GM18873 (cell line): ENCODE results near the gene CDH13.

Source experiments
- ATAC-seq: cut with Tn5 transposase; IDR thresholded peaks from one replicate; pipeline ENCODE4 v1.9.1; 2021; ENCODE audit warnings: mild to moderate bottlenecking, moderate library complexity, moderate number of reproducible peaks; ENCODE audit not compliant: unreplicated experiment, low FRiP score

The CDH13 gene

DNA sequence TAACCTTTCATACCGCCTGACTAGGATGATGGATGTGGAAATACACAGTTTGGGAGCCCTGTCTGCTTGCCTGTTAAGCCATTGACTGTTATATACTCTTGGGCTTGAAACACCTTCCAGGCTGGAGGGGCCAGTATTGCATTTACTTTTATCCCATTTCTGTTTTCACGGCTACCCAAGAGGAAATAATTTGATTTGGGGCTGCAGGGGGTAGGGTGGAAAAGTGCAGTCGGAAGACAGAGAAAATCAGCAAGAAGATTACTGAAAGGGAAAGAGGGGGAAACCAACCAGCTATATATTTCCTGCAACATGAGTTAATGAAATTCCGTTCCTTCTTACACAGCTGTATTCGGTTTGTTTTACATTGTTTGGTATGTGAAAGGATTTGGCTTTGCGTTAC is 202.5 kb downstream of the CDH13 start:
- ATAC-seq = no peak

DNA sequence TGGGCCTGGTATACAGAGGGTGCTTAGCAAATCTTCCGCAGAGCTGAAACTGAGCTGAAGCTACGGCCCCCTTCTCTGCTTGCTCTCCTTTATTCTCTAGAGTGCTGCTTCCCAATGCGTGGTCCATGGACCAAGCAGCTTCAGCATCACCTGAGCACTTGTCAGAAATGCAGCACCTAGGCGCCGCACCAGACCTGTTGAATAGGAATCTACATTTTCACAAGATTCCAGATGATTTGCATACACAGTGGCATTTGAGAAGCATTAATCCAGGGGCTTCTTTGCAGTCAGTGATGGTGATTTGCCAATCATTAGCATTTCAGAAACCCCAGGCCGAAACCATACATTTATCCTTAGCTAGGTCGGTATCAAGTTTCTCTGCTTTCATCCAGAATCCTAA is 204.2 kb downstream of the CDH13 start:
- no peak for ATAC-seq

DNA sequence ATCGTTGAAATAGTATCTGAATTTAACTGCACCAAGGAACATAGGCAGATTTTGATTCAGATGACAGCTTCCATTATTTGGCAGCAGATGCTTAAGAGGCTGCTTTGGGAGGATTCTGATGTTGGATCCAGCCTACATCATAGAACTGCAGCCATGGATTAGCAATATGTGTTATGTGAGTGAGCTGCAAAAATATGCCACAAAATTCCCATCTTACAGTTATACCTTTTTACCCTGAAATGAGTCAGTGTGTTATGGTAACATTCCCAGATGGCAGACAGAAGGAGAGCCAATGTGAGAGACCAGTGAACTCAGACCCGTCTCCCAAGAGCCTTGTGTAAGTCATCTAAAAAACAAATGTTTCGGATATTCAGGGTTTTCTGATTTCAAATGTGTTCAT is 206.1 kb downstream of the CDH13 start:
- no peak for ATAC-seq

DNA sequence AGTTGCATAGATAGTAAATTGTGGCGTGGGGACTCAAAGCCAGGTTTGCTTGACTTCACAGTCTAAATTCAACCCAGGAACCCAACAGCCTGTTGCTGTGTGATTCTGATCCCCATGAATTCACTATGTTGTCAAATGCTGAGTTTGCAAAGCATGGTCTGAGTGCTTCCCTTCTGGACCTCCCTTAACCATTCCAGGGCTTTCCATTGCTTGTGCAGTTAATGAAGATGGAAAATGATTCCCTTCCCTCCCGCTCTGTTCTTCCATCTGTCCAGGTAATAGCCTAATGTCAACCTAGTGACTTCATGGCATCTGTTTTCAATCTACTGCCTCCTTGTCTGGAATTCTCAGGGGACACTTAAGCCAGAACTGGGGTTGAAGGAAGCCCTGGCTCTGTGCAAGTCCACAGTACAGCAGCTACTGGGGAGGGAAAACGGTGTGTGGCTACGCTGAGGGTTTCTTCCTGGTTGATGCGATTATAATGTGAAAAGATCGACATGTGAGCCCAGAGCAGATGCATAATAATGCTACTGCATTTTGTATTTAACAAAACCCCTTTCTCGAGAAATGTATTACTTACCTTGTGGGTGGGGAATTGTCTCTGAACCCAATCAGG is 206.7 kb downstream of the CDH13 start:
- ATAC-seq = no peak

DNA sequence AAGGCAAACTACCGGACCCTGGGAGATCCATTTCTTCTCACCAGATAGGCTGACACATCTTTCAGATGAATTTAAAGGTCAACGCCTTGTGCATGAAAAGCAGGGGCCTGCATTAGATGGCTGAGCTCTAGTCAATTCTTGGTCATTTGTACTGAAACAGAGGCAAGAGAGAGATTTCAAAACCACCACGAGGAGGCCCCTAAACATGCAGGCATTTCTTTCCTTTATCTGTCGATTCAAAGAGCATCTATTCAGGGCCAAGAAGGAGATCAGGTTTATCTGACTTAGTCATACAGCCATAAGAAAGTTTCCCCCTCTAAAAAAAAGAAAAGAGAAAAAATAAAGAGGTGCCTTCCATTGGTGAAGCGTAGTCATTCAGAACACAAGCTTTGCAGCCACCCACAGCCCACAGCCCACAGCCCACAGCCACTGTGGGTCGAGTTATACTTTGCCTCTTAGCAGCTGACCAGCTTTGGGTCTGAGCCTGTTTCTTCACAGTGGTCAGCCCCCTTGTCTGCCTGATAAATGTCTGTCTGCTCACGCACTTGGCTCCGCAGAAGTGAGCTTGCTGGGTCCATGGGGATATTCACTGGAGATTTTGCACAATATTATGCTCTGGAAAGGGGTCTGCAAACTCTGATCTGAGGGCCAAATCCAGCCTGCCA is 207.5 kb downstream of the CDH13 start:
- ATAC-seq = no peak

DNA sequence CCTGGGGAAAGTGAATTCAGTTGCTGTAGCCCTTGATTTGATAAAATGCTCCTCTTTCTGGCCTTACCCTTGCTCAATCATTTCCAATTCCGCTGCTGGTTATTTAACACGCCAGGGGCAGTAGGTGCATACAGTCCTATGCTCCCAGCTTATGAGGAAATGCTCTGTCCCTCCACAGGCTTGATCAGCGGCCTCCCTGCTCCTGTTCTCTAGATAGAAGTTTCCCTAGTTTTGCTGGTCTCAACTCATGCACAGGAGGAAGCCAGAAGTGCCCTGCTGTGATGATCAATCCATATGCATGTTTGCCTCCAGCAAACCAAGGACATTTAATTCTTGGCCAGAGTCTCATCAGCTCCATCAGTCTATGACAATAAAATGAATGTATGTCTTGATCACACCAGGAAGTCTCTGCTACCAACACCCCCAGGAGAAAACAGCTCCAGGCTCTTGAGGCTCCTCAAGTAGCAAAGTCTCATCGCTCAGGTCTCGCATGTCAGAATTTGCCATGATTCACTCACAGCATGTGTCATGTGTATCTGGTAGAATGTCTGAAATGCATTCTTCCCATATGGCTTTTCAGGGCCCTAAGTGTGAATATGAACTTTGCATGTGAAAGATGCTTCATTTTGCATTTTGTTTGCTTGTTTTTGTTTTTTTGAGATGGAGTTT is 208.9 kb downstream of the CDH13 start:
- no peak for ATAC-seq

DNA sequence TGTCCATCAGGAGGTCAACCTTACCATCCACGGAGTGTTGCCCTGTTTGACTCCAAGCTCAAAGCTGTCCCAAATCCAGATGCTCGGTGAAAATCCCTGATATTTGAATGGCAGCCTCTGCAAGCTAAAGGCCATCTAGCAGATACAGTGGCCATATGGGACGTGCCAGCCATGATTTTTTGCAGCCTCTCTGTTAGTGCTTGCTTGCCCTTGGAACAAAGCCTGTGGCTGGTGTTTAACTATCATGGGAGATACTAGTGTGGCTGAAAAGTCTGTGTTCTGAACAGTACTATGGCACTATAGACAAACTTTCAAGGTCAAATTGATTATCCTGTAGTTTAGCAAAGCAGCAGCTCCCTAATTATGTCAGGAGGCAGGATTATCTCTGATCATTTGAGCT is 214.3 kb downstream of the CDH13 start:
- ATAC-seq = no peak

DNA sequence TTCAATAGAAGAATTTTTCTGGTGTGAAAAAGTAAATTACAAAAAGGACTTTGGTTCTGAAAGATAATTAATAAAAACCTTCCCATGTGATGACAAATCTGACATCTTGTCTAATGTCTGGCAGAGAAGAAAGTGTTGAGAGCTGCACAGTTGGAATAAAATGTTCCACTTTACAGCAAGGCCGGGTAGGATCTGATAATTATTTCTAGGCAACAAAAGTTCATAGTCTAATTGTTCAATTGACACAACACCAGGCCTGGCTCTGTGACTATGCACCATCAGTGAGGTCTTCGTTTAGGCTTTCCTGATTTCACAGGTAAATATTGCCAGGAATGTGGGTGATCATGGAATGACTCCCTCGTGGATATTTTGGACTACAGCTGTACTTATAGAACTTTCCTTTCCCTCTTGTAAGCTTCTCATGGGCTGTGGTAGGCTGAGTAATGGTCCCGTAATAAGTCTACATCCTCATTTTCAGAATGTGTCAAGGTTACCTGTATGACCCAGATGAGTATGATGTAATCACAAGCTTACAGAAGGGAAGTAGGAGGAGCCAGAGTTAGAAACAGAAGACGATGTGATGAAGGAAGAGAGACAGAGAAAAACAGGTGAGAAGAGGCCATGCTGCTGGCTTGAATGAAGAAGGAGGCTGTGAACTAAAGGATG is 217.0 kb downstream of the CDH13 start:
- ATAC-seq = no peak

DNA sequence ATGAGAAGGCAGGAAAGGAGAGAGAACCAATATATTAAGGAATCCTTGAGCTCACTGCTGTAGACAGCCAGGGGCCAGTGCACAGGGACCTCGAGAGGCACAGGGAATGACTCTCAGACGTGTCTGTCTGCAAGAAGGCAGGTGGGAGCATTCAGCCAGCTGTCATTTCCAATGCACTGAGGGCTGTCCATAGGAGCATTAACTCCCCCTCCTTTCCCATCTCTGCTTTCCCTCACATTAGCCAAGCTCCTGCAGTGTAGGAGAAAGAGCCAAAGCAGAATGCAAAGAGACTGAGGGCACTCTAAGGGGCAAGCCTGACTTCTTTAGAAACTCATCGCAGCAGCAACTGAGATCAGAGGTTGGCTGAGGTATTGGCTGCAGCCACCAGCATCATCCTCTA is 218.3 kb downstream of the CDH13 start:
- no peak for ATAC-seq

DNA sequence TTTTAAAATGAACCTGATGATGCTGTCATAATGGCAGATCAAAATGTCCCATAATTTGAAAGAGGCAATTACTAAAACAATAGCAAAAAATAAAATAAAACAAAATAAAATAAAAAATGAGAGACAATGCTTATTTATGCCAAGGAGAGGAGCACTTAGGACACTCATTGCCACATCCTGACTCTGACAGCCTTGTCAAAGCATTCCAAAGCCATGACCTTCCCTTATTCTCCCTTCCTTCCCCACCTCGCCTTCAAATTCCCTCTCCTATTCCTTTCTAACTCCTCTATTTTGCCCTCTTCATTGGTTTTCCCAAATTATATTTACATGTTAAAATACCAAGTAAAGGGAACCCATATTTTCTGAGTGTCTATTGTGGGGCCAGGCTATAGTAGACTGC is 220.0 kb downstream of the CDH13 start:
- ATAC-seq = no peak

DNA sequence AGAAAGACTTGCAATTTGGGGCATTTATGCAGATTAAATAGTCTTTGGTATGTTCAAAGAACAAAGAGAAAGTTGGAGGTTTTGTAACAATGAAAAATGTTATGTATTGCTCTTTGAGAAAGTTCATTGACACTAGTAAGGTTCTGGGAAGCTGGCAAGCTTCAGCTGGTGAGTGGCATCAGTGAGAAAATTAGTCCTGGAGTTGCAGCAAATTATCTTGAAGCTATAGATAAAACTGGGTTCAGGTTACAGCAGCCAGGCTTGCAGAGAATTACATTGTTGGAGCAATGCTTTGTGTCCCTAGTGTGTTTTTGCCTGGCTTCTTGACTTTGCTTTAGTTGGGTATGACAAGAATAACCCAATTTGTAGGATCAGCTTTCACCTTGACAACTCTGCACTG is 221.2 kb downstream of the CDH13 start:
- ATAC-seq = no peak

DNA sequence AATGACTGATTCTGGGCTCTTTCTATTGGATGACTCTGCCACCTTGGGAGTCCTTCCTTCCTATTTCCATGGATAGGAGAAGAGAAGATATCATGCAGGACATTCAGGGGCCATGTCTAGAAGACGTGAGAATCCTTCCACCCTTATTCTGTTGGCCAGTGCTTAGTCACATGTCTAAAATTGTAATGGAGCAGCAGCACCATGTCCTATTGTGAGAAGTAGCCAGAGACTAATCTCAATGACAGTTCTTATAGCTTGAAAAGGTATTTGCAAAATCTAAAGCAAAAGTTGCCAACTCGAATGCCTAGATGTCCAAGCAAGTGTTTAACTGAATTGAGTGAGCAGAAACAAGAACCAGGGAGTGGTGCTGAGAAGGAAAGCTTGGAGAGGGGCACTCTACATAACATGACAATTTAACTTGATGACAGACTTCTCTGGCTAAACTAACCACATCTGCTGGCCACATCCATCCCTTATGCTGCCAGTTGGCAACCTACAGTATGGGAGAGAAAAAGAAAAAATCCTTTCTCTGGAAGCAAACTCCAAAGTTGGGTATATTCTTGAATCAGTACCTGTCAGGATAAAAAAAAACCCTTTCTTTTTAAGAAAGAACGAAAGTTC is 225.7 kb downstream of the CDH13 start:
- ATAC-seq = no peak

DNA sequence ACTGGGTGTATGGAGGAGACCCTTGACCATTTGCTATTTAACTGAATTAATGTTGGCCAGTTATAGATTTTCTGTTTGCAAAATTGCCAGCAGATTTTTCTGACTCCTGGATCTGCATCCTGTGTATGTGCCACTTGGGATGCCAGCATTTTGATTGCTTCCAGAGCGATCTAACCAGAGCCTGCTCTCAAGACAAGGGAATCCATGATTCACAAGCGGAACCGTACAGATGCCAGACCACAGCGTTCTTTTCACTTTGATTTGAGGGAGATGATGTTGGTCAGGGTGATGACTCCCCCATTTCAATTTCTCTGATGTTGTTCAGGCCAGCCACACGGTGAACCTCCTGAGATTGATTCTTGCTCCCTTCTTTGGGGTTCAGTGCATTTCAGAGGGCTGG is 228.7 kb downstream of the CDH13 start:
- no peak for ATAC-seq

DNA sequence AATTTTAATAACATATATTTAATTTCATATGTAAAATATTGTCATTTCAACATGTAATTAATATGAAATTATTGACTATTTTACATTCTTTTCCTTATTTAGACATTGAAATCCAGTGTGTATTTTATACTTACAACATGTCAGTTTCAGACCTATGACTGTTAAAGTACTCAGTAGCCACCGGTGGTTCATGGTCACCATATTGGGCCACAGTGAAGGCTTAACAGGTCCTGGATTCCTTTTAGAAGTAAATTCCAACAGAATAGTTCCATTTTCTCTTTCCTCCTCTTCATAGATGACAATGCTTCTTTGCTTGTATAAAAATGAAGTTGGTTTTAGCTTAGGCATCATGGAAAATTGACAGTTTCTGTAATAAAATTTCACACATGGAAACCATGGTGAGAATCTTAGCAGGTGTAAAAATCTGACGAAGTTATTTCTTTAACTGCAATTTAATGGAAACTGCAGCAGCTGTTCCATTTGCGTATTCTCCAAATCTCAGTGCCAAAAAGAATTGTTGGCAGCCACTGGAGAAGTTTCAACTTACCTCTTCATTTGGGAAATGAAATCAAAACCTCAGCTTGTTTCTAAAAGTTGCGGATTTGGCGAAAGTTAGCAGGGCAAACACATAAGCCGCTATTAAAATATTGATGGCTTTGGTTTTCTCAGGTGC is 231.1 kb downstream of the CDH13 start:
- ATAC-seq = no peak

DNA sequence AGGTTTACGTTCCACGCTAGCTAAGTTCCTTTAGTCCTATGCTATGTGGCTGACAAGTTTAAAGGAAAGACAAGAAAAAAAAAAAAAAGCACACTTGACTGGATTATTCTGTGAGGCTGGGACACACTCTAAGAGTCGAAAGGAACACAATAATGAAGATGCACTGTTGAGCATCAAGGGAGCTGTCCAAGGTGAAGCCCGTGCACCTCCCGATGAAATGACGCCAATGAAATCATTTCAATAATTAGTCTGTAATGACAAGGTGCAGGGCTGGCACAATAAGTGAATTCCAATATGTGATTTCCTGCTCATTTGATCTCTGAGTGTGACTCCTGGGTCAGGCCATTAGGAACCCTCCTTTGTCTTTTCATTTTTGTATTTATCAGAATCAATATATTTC is 232.9 kb downstream of the CDH13 start:
- ATAC-seq = no peak

DNA sequence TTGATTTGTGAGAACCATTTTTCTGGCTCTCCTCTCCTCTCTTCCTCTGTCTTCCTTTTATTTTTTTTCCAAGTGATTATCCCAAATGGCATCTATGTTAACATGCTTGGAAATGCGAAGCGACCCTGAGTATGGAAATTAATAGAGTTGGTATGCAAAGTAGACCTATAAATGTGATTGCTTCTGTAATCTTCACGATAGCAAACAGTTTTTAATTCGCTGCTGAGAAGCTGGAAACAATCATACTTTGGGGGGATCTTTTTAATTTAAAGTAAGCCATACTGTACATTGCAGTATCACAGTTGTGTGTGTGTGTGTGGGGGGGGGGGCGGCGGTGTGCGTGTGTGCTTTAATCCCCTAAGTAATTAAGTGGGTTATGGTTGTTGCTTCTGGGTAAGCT is 233.3 kb downstream of the CDH13 start:
- no peak for ATAC-seq

DNA sequence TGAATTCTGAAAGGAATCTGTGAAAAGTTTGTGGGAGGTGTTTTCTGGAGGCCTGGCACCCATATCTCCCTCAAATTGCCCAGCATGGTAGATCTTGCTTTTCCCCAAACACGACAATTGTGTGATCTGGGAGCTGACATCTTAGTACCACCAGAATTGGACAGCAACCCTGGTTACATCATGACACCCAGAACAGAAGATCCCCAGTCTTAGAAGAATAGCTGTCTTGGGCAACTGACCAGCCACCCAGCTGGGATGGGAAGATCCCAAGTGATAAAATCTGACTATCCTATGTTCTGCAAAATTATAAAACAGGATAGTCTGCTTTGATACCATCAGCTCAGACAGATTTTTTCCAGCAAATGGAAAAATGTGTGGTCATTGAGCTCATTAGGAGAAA is 235.3 kb downstream of the CDH13 start:
- ATAC-seq = no peak

DNA sequence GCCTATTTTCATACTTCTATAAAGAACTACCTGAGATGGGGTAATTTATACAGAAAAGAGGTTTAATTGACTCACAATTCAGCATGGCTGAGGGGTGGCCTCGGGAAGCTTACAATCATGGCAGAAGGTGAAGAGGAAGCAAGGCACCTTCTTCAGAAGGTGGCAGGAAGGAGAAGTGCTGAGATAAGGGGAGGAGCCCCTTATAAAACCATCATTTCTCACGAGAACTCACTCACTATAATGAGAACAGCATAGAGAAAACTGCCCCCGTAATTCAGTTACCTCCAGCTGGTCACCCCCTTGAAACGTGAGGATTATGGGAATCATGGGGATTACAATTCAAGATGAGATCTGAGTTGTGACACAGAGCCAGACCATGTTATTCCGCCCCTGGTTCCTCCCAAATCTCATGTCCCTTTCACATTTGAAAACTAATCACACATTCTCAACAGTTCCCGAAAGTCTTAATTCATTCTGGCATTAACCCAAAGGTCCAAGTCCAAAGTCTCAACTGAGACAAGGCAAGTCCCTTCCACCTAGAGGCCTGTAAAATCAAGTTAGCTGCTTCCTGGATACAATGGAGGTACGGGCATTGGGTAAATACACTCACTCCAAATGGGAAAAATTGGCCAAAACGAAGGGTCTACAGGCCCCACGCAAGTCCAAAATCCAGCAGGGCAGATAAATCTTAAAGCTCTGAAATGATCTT is 237.7 kb downstream of the CDH13 start:
- no peak for ATAC-seq

DNA sequence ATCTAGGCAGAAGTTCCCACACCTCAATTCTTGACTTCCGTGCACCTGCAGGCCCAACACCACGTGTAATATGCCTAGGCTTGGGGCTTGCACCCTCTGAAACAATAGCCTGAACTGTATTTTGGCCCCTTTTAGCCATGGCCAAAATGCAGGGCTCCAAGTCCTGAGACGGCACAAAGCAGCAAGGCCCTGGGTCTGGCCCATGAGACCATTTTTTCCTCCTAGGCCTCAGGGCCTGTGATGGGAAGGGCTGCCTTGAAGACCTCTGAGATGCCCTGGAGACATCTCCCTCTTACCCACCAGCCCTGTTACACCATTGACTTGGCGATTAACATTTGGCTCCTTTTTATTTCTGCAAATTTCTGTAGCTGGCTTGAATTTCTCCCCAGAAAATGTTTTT is 238.6 kb downstream of the CDH13 start:
- no peak for ATAC-seq

DNA sequence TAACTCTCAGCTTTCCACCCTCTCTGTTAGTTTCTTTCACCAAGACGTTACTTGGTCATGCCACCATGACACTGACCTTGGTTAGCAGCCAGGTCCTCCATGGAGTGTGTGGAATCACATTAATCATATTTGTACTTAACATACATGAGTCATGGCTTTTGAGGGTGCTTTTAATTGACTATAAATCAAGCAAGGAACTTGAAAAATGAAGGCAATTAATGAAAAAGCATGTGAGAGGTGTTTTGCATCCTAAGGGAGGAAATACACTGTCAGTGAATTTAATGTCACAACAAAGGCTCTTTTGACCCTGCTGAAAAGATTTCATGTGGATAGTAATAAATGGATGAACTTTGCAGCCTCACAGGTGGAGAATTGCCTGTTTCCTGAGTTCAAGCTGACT is 240.7 kb downstream of the CDH13 start:
- ATAC-seq = no peak
